Measurements from ENCODE around the gene CCS.
A peak's percentile ranks its signal among the peaks of the same experiment; 100 is the strongest.

Gene CCS

DNA sequence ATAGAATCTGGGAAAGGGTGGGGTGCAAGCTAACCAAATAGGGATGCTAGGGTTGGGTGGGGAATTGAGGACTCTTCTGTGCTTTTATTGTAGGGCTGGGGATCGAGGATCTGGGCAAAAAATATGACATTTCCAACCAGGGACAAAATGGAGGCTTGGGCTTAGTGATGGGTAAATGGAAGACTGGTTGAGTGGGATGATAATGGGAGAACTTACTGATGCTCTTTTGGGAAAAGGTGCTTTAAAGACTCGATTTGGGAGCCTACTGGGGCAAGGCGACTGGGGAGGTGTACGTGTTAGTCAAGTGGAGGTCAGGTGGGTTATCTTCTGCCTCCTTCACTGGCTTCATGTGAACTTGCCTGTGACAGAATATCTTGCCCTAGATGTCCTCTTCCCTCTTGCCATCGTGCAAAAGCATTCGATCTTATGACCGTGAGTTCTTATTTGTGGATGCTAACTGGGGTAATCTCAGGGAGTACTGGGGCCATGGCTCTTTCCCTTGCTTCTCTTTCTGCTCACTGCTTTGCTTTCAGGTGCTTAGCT is 35.1 kb downstream of the CCS start:
- TF ChIP-seq, protein P1, sequence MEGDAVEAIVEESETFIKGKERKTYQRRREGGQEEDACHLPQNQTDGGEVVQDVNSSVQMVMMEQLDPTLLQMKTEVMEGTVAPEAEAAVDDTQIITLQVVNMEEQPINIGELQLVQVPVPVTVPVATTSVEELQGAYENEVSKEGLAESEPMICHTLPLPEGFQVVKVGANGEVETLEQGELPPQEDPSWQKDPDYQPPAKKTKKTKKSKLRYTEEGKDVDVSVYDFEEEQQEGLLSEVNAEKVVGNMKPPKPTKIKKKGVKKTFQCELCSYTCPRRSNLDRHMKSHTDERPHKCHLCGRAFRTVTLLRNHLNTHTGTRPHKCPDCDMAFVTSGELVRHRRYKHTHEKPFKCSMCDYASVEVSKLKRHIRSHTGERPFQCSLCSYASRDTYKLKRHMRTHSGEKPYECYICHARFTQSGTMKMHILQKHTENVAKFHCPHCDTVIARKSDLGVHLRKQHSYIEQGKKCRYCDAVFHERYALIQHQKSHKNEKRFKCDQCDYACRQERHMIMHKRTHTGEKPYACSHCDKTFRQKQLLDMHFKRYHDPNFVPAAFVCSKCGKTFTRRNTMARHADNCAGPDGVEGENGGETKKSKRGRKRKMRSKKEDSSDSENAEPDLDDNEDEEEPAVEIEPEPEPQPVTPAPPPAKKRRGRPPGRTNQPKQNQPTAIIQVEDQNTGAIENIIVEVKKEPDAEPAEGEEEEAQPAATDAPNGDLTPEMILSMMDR (IDR thresholded peaks at IDR 0.05; ENCODE audit: insufficient read depth, low read depth, low read length, missing control alignments), result no peak
- no peak for DNase-seq (ENCODE audit: low read depth)
- no peak overlapping the region for H3K4me3 ChIP-seq (ENCODE audit: low read depth, low read length)

DNA sequence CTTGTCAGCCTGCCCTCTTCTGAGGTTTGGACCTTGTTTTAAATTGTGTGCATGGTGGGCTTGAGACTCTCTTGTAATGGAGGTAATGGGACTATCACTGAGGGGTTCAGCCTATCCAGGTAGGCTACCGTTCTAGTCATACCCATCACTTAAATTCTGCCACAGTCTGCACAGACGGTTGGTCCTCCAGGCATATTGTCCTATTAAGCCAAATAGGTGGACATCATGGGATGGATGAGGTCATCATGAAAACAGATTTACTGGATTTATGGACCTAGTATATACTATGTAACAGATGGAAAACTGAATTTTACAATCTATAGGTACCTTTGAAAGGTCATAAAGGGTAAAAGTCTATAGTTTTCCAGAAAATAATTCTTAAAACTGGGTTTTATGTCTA is 36.4 kb downstream of the CCS start:
- TF ChIP-seq, protein P1 (IDR thresholded peaks at IDR 0.05; ENCODE audit: insufficient read depth, low read depth, low read length, missing control alignments), result no peak
- DNase-seq (ENCODE audit: low read depth), result no peak
- H3K4me3 ChIP-seq (ENCODE audit: low read depth, low read length), result no peak overlapping the region

DNA sequence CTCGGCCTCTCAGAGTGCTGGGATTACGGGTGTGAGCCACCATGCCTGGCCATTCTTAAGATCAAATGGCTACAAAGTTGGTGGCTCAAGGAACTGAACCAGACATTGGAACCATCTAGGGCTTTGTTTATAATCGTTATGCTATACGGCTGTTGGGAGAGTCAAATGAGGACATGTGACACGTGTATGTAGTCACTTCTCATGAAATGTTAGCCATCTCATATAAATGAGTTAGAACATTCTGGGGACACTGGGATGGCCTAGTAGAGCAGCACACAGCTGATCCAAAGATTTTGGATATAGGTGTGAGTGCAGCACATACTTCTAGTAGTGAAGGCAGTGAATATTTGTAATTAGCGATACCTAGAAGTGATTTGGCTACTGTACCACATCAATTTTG is 38.9 kb downstream of the CCS start:
- DNase-seq (ENCODE audit: low read depth), result no peak

DNA sequence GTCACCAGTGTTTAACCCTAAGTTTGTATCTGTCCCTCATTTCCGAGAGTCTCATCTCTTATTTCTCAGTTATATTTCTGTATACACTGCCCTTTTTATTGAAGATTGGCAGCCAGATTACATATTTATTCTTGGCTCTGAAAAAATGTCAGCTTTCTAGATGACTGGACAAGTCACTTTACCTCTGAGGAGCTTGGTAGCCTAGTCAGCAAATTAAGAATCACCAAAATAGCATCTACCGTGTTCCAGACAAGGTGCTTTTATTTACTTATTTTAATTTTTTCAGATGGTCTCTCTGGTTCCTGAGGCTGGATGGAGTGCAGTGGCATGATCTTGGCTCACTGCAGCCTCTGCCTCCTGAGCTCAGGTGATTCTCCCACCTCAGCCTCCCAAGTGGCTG is 40.0 kb downstream of the CCS start:
- TF ChIP-seq, protein P1 (IDR thresholded peaks at IDR 0.05; ENCODE audit: insufficient read depth, low read depth, low read length, missing control alignments), result no peak
- no peak overlapping the region for H3K4me3 ChIP-seq (ENCODE audit: low read depth, low read length)
- DNase-seq (ENCODE audit: low read depth), result no peak

More for the DNA sequence above, 38.9 kb downstream of the CCS start:
- no peak overlapping the region for H3K4me3 ChIP-seq (ENCODE audit: low read depth, low read length)
- TF ChIP-seq, protein P1 (IDR thresholded peaks at IDR 0.05; ENCODE audit: insufficient read depth, low read depth, low read length, missing control alignments), result no peak

DNA sequence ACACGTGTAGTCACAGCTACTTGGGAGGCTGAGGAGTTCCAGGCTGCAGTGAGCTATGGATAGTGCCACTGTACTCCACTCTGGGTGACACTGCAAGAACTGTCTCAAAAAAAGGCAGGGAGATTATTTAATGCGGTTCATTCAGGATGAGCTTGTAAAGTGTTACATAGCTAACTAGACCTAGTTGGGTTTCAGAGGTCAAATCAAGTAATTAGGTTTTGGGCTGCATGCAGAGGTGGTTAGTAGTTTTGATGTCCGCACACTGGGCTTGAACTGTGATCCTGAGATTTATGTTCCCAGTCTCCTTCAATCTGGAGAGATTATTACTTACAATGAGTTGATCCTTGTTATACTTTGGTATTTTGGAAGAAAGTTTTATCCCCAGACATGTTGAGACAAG is 43.4 kb downstream of the CCS start:
- TF ChIP-seq, protein P1 (IDR thresholded peaks at IDR 0.05; ENCODE audit: insufficient read depth, low read depth, low read length, missing control alignments), result no peak
- no peak for DNase-seq (ENCODE audit: low read depth)
- H3K4me3 ChIP-seq (ENCODE audit: low read depth, low read length), result no peak overlapping the region

DNA sequence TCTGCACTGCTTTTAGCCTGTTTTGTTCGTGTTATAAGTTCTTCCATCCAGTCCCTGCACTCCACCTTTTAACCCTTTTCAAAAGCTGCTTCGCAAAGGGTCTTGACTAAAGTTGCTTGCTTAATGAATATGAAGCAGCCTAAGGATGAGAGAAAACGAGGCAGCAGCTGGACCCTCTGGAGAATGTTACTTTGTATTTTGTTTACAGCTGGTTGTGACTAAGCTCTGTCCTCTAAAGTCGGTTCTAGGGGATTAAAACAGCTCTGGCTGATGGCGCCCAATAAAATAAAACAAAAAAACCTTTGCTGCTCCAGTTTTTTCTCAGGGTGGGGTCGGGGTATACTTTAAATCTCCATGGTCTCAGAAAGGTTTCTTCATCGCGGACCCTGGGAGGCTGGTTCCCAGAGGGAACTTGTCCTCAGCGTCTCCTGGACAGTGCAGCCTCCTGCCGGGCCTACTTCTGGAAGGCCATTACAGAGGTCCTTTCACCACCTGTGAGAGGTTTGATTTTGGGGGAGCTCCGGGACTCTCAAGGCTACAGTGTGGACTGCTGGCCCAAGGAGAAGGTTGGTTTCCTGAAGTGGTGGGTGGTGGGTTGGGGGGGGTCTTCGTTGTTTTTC is 44.7 kb downstream of the CCS start:
- peak overlapping the region; percentile 48 for H3K4me3 ChIP-seq (ENCODE audit: low read depth, low read length)
- TF ChIP-seq, protein P1 (IDR thresholded peaks at IDR 0.05; ENCODE audit: insufficient read depth, low read depth, low read length, missing control alignments), result no peak
- DNase-seq (ENCODE audit: low read depth), result no peak

All from GM12865 (cell line).